ACC112 (cell line): Measurements from ENCODE around the gene JAML.
A peak's percentile ranks its signal among the peaks of the same experiment; 100 is the strongest.

Source experiments
- H2AFZ ChIP-seq: fragments of 200-600 bp; sonication (generic); one replicate; pipeline ENCODE4 v1.6.0; 2017; ENCODE audit warnings: antibody characterized with exemption, low read length; ENCODE audit not compliant: unreplicated experiment
- H3K27ac ChIP-seq: fragments of 200-600 bp; sonication (generic); 2 replicates; pipeline ENCODE4 v1.5.1; 2014; ENCODE audit warnings: low read depth, mild to moderate bottlenecking, antibody characterized with exemption, low read length, moderate library complexity
- H3K27me3 ChIP-seq: fragments of 200-600 bp; sonication (generic); 2 replicates; pipeline ENCODE4 v1.6.1; 2014; ENCODE audit warnings: mild to moderate bottlenecking, antibody characterized with exemption, low read length, moderate library complexity, mixed read lengths; ENCODE audit not compliant: insufficient read depth
- H3K36me3 ChIP-seq: fragments of 200-600 bp; sonication (generic); 2 replicates; pipeline ENCODE4 v1.6.1; 2016; ENCODE audit warnings: mild to moderate bottlenecking, antibody characterized with exemption, low read length, moderate library complexity, mixed read lengths; ENCODE audit not compliant: insufficient read depth
- H3K4me1 ChIP-seq: fragments of 200-600 bp; sonication (generic); one replicate; pipeline ENCODE4 v1.6.1; 2016; ENCODE audit warnings: low read length, mixed read lengths; ENCODE audit not compliant: insufficient read depth, unreplicated experiment, control insufficient read depth
- H3K4me3 ChIP-seq: fragments of 200-600 bp; sonication (generic); 2 replicates; pipeline ENCODE4 v1.5.1; 2014; ENCODE audit warnings: mild to moderate bottlenecking, low read depth, low read length
- H3K79me2 ChIP-seq: fragments of 200-600 bp; sonication (generic); one replicate; pipeline ENCODE4 v1.6.0; 2016; ENCODE audit warnings: low read length; ENCODE audit not compliant: control insufficient read depth, unreplicated experiment, insufficient read depth

Gene JAML

GRCh38 chr11:118224511-118225188 lies at the start of gene JAML:
TSS of gene JAML (minus strand) at chr11:118225011. CDS start at chr11:118214866, 10,145 bp downstream.
- Histone ChIP-seq H2AFZ (no peak within 1 kb of the TSS), H3K27me3 (peaks cover 55% of the 10 kb centered on the region), H3K4me1 (no peaks in the 10 kb centered on the region), H3K27ac (no peak within 1 kb of the TSS), H3K4me3 (no peak within 1 kb of the TSS), H3K36me3 (no peaks in the 10 kb centered on the region), H3K79me2 (no peaks in the 10 kb centered on the region)

- Histone ChIP-seq H3K4me3 (no peak overlapping the region), H3K4me1 (peaks cover 6% of the 10 kb centered on the region), H2AFZ (no peak overlapping the region), H3K27ac (no peak overlapping the region), H3K27me3 (peaks cover 27% of the 10 kb centered on the region; the same call in 1 of the 2 replicates), H3K36me3 (no peaks in the 10 kb centered on the region), H3K79me2 (no peaks in the 10 kb centered on the region)
Observed at GRCh38 chr11:118274186-118274585, 49.4 kb upstream of the JAML start.

- Histone ChIP-seq H3K36me3 (no peaks in the 10 kb centered on the region), H3K4me3 (no peak overlapping the region), H3K27me3 (peaks cover 43% of the 10 kb centered on the region), H3K79me2 (no peaks in the 10 kb centered on the region), H3K27ac (no peak overlapping the region), H3K4me1 (peaks cover under 1% of the 10 kb centered on the region), H2AFZ (no peak overlapping the region)
Observed at GRCh38 chr11:118272001-118272400, 47.2 kb upstream of the JAML start.

- Histone ChIP-seq H3K36me3 (no peaks in the 10 kb centered on the region), H3K4me1 (peaks cover 4% of the 10 kb centered on the region), H3K79me2 (no peaks in the 10 kb centered on the region), H3K27me3 (peaks cover 84% of the 10 kb centered on the region), H2AFZ (no peak overlapping the region), H3K27ac (no peak overlapping the region), H3K4me3 (no peak overlapping the region)
Observed at GRCh38 chr11:118267486-118267885, 42.7 kb upstream of the JAML start.

GRCh38 chr11:118265954-118266353 lies 41.1 kb upstream of the JAML start:
- Histone ChIP-seq H3K27ac (no peak overlapping the region), H3K4me1 (peaks cover 4% of the 10 kb centered on the region), H3K79me2 (no peaks in the 10 kb centered on the region), H2AFZ (no peak overlapping the region), H3K27me3 (peaks cover 96% of the 10 kb centered on the region), H3K4me3 (no peak overlapping the region), H3K36me3 (no peaks in the 10 kb centered on the region)

GRCh38 chr11:118264569-118265465 lies 40.0 kb upstream of the JAML start:
- Histone ChIP-seq H3K27ac (no peak overlapping the region), H3K4me1 (peaks cover 4% of the 10 kb centered on the region), H3K36me3 (no peaks in the 10 kb centered on the region), H3K27me3 (peaks cover 93% of the 10 kb centered on the region), H2AFZ (no peak overlapping the region), H3K4me3 (peak overlapping the region; percentile 41), H3K79me2 (no peaks in the 10 kb centered on the region)

- Histone ChIP-seq H3K36me3 (no peaks in the 10 kb centered on the region), H3K4me3 (peak within 1 kb of the TSS; percentile 41), H3K79me2 (no peaks in the 10 kb centered on the region), H3K4me1 (peaks cover 4% of the 10 kb centered on the region), H3K27me3 (peaks cover 88% of the 10 kb centered on the region), H2AFZ (no peak within 1 kb of the TSS), H3K27ac (no peak within 1 kb of the TSS)
Observed at GRCh38 chr11:118263695-118264568, 39.1 kb upstream of the JAML start, which contains the start of gene MPZL2. TSS of gene MPZL2 (minus strand) at chr11:118264297. CDS start at chr11:118264153, 144 bp downstream.

- peaks cover 4% of the 10 kb centered on the region for H3K4me1 ChIP-seq
- H3K27ac ChIP-seq = no peak overlapping the region
- H3K27me3 ChIP-seq = peaks cover 80% of the 10 kb centered on the region
- H2AFZ ChIP-seq = no peak overlapping the region
- H3K36me3 ChIP-seq = no peaks in the 10 kb centered on the region
- H3K79me2 ChIP-seq = no peaks in the 10 kb centered on the region
- H3K4me3 ChIP-seq = no peak overlapping the region
Observed at GRCh38 chr11:118263112-118263511, 38.3 kb upstream of the JAML start.

GRCh38 chr11:118260353-118260752 lies 35.5 kb upstream of the JAML start:
- no peak overlapping the region for H3K4me3 ChIP-seq
- no peaks in the 10 kb centered on the region for H3K79me2 ChIP-seq
- peaks cover 4% of the 10 kb centered on the region for H3K4me1 ChIP-seq
- no peaks in the 10 kb centered on the region for H3K36me3 ChIP-seq
- no peak overlapping the region for H3K27ac ChIP-seq
- peaks cover 71% of the 10 kb centered on the region for H3K27me3 ChIP-seq
- H2AFZ ChIP-seq = no peak overlapping the region

GRCh38 chr11:118259138-118259537 lies 34.3 kb upstream of the JAML start:
- no peak overlapping the region for H3K27ac ChIP-seq
- H3K79me2 ChIP-seq = no peaks in the 10 kb centered on the region
- no peak overlapping the region for H2AFZ ChIP-seq
- peaks cover 1% of the 10 kb centered on the region for H3K4me1 ChIP-seq
- no peaks in the 10 kb centered on the region for H3K36me3 ChIP-seq
- H3K4me3 ChIP-seq = no peak overlapping the region
- peaks cover 71% of the 10 kb centered on the region for H3K27me3 ChIP-seq
